ENCODE data around the gene KAZN. TPM values are rescaled to one million over a fixed set of nuclear protein-coding genes. Genes with fewer than 3 reads are reported as not detected.

Gene KAZN
- total and polyA plus RNA-seq, 2 donors from 2014 or later, result 17.4 to 60.8 TPM

- H3K27ac ChIP-seq (ENCODE audit: low read depth in 2 of 2, low read length in 2 of 2), result peak overlapping the region in 1 of 2 donors; percentile 20
- H3K36me3 ChIP-seq (ENCODE audit: control insufficient read depth in 2 of 3, insufficient read depth in 3 of 3, low read length in 3 of 3), result no peaks in the 10 kb centered on the region
- no peak for FAIRE-seq
- DNase-seq, result peak in 4 of 5 donors; percentile 49 to 61 (median 54)
- H3K4me3 ChIP-seq (ENCODE audit: low read length in 3 of 3), result no peak overlapping the region
- H3K4me1 ChIP-seq (ENCODE audit: control insufficient read depth in 2 of 3, insufficient read depth in 2 of 3, low read depth in 1 of 3, low read length in 3 of 3), result peaks cover 0 to 8% (median 0%) of the 10 kb centered on the region in 3 donors
- intact Hi-C loops (cut with DNase I), result no loop called here
- H3K27me3 ChIP-seq (ENCODE audit: control insufficient read depth, insufficient read depth, low read length), result no peaks in the 10 kb centered on the region
- H3K9me3 ChIP-seq (ENCODE audit: control insufficient read depth in 2 of 3, insufficient read depth in 1 of 3, low read length in 3 of 3), result no peaks in the 10 kb centered on the region
- no peak overlapping the region for H3K9ac ChIP-seq (ENCODE audit: low read length in 3 of 3)
- no peak for TF ChIP-seq CTCF (IDR thresholded peaks at IDR 0.05; ENCODE audit: borderline replicate concordance, extremely low read depth, insufficient read depth)
These were observed 46.1 kb upstream of the KAZN start for GRCh38 chr1:14552246-14552965.

GRCh38 chr1:14553711-14554110, 44.8 kb upstream of the KAZN start:
- intact Hi-C loops (cut with DNase I), result no loop called here
- peak overlapping the region; percentile 51 to 68 for H3K27ac ChIP-seq (ENCODE audit: low read depth in 2 of 2, low read length in 2 of 2)
- TF ChIP-seq CTCF (IDR thresholded peaks at IDR 0.05; ENCODE audit: borderline replicate concordance, extremely low read depth, insufficient read depth), result no peak
- no peaks in the 10 kb centered on the region for H3K9me3 ChIP-seq (ENCODE audit: control insufficient read depth in 2 of 3, insufficient read depth in 1 of 3, low read length in 3 of 3)
- no peaks in the 10 kb centered on the region for H3K27me3 ChIP-seq (ENCODE audit: control insufficient read depth, insufficient read depth, low read length)
- no peak for FAIRE-seq
- H3K4me1 ChIP-seq (ENCODE audit: control insufficient read depth in 2 of 3, insufficient read depth in 2 of 3, low read depth in 1 of 3, low read length in 3 of 3), result peaks cover 0 to 8% (median 0%) of the 10 kb centered on the region in 3 donors
- no peak overlapping the region for H3K4me3 ChIP-seq (ENCODE audit: low read length in 3 of 3)
- no peaks in the 10 kb centered on the region for H3K36me3 ChIP-seq (ENCODE audit: control insufficient read depth in 2 of 3, insufficient read depth in 3 of 3, low read length in 3 of 3)
- no peak overlapping the region for H3K9ac ChIP-seq (ENCODE audit: low read length in 3 of 3)
- peak; percentile 84 to 95 (median 90) for DNase-seq

- H3K4me1 ChIP-seq (ENCODE audit: control insufficient read depth in 2 of 3, insufficient read depth in 2 of 3, low read depth in 1 of 3, low read length in 3 of 3), result peaks cover 0 to 6% (median 0%) of the 10 kb centered on the region in 3 donors
- no peaks in the 10 kb centered on the region for H3K27me3 ChIP-seq (ENCODE audit: control insufficient read depth, insufficient read depth, low read length)
- TF ChIP-seq CTCF (IDR thresholded peaks at IDR 0.05; ENCODE audit: borderline replicate concordance, extremely low read depth, insufficient read depth), result no peak
- H3K36me3 ChIP-seq (ENCODE audit: control insufficient read depth in 2 of 3, insufficient read depth in 3 of 3, low read length in 3 of 3), result no peaks in the 10 kb centered on the region
- DNase-seq (no peak), FAIRE-seq (no peak)
- H3K27ac ChIP-seq (ENCODE audit: low read depth in 2 of 2, low read length in 2 of 2), result no peak overlapping the region
- H3K9me3 ChIP-seq (ENCODE audit: control insufficient read depth in 2 of 3, insufficient read depth in 1 of 3, low read length in 3 of 3), result no peaks in the 10 kb centered on the region
- no peak overlapping the region for H3K9ac ChIP-seq (ENCODE audit: low read length in 3 of 3)
- intact Hi-C loops (cut with DNase I), result no loop called here
- no peak overlapping the region for H3K4me3 ChIP-seq (ENCODE audit: low read length in 3 of 3)
These were observed 43.4 kb upstream of the KAZN start for GRCh38 chr1:14555091-14555490.

Data from kidney (tissue), 14 donors.